M059J (cell line): ENCODE data around the gene WASHC3. TPM values are rescaled to one million over a fixed set of nuclear protein-coding genes. Genes with fewer than 3 reads are reported as not detected.
A peak's percentile ranks its signal among the peaks of the same experiment; 100 is the strongest.
"Not testable (repeated sequence)": the region's sequence is repeated elsewhere in the genome, so short reads cannot be mapped to it uniquely, and the experiment has no call there.

Experiments used
- DNase-seq: peaks from one replicate; pipeline ENCODE4 v3.0.0-alpha.2; 2012; ENCODE audit warnings: low read depth
- total RNA-seq: library from RNA; depleted of rRNA; stranded (reverse); fragments of >200 nt; shearing (Covaris generic); gene quantifications from 2 replicates; pipeline ENCODE4 v1.2.3, GENCODE V29; 2014

The WASHC3 gene
- total RNA-seq, 1 experiment from 2014 or later: 119 TPM

- no peak for DNase-seq
Measured at GRCh38 chr12:102050660-102051430, 10.9 kb downstream of the WASHC3 start.

- DNase-seq: no peak
Measured at GRCh38 chr12:102043928-102044327, 17.9 kb downstream of the WASHC3 start.

- DNase-seq: peak; percentile 20
Measured at GRCh38 chr12:102033991-102034745, 27.6 kb downstream of the WASHC3 start.

- no peak for DNase-seq
Measured at GRCh38 chr12:102031852-102032251, 29.9 kb downstream of the WASHC3 start.

GRCh38 chr12:102029141-102029540 lies 32.6 kb downstream of the WASHC3 start:
- no peak for DNase-seq

GRCh38 chr12:102026728-102027127 lies 35.1 kb downstream of the WASHC3 start:
- no peak for DNase-seq

GRCh38 chr12:102024765-102025164 lies 37.0 kb downstream of the WASHC3 start:
- no peak for DNase-seq

- peak; percentile 9 for DNase-seq
Measured at GRCh38 chr12:102023343-102023930, 38.4 kb downstream of the WASHC3 start.

- DNase-seq: no peak
Measured at GRCh38 chr12:102022286-102022685, 39.5 kb downstream of the WASHC3 start.

- peak; percentile 46 for DNase-seq
Measured at GRCh38 chr12:102021540-102022246, 40.1 kb downstream of the WASHC3 start.

GRCh38 chr12:102018607-102019006 lies 43.2 kb downstream of the WASHC3 start:
- not testable (repeated sequence) for DNase-seq

GRCh38 chr12:102016472-102016871 lies 45.3 kb downstream of the WASHC3 start:
- DNase-seq: no peak

GRCh38 chr12:102010265-102010994 lies 51.4 kb downstream of the WASHC3 start:
- no peak for DNase-seq

GRCh38 chr12:102009796-102010195 lies 52.0 kb downstream of the WASHC3 start:
- DNase-seq: no peak

- no peak for DNase-seq
Measured at GRCh38 chr12:102008615-102009126, 53.1 kb downstream of the WASHC3 start.

GRCh38 chr12:102005256-102005655 lies 56.5 kb downstream of the WASHC3 start:
- DNase-seq: no peak

- DNase-seq: no peak
Measured at GRCh38 chr12:101997102-101997501, 64.7 kb downstream of the WASHC3 start.

GRCh38 chr12:101995684-101996083 lies 66.1 kb downstream of the WASHC3 start:
- no peak for DNase-seq

GRCh38 chr12:101992091-101992490 lies 69.7 kb downstream of the WASHC3 start:
- DNase-seq: no peak

GRCh38 chr12:101982307-101982706 lies 79.5 kb downstream of the WASHC3 start:
- DNase-seq: no peak

GRCh38 chr12:101981868-101982267 lies 79.9 kb downstream of the WASHC3 start:
- DNase-seq: no peak
